Measurements from ENCODE around the gene LDLRAP1.

LDLRAP1 gene

DNA sequence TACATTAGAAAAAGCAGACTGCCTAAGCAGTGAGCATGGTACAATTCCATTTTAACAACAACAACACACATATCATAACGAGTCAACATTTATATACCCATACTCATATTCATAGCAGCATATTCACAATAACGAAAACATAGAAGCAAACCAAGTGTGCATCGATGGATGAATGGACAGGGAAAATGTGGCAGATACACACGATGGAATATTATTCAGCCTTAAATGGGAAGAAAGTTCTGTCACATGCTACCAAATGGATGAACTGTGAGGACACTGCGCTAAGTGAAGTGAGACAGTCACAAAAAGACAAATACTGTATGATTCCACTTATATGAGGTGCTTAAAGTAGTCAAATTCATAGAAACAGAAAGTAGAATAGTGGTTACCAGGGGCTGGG is 63.7 kb downstream of the LDLRAP1 start:
- DNase-seq (ENCODE audit: low spot score) = no peak
- in situ Hi-C loops (cut with MboI; ENCODE audit: low sequenced_read_pairs, unreplicated experiment) = no loop called here
- TF ChIP-seq, protein P1, sequence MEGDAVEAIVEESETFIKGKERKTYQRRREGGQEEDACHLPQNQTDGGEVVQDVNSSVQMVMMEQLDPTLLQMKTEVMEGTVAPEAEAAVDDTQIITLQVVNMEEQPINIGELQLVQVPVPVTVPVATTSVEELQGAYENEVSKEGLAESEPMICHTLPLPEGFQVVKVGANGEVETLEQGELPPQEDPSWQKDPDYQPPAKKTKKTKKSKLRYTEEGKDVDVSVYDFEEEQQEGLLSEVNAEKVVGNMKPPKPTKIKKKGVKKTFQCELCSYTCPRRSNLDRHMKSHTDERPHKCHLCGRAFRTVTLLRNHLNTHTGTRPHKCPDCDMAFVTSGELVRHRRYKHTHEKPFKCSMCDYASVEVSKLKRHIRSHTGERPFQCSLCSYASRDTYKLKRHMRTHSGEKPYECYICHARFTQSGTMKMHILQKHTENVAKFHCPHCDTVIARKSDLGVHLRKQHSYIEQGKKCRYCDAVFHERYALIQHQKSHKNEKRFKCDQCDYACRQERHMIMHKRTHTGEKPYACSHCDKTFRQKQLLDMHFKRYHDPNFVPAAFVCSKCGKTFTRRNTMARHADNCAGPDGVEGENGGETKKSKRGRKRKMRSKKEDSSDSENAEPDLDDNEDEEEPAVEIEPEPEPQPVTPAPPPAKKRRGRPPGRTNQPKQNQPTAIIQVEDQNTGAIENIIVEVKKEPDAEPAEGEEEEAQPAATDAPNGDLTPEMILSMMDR (IDR thresholded peaks at IDR 0.05; ENCODE audit: borderline replicate concordance, control extremely low read depth, extremely low read depth, insufficient read depth, missing control alignments) = no peak

DNA sequence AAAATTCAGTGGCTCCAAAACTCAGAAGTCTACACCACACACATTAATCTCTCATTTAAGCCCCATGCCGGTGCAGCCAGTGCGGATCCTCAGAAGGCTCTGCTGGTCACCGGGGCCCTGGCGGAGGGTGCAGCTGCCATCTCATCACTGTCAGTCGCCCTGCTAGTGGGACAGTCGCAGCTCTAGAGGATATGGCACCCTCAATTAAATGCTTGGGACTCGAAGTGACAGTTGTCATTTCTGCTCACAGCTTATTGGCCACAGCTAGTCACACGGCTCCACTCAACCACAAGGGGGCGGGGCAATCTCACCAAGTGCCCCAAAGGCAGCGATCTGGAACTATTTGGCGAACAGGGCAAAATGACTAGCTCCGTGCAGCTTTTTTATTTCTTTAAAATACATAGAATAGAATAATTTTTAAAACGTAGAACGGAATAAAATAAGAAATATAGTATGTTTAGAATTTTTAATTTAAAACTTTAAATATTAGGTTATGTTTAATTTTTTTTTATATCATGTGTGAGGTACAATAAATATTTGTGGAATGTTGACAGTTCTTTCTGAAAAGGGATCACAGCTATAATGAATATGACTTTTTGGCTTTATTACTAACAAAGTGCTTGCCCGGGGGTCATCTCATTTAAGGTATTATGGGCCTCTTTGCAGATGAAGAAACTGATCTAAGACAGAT is 65.2 kb downstream of the LDLRAP1 start:
- TF ChIP-seq, protein P1 (IDR thresholded peaks at IDR 0.05; ENCODE audit: borderline replicate concordance, control extremely low read depth, extremely low read depth, insufficient read depth, missing control alignments) = peak; percentile 23
- peak; percentile 79 for DNase-seq (ENCODE audit: low spot score)
- in situ Hi-C loops (cut with MboI; ENCODE audit: low sequenced_read_pairs, unreplicated experiment) = no loop called here

DNA sequence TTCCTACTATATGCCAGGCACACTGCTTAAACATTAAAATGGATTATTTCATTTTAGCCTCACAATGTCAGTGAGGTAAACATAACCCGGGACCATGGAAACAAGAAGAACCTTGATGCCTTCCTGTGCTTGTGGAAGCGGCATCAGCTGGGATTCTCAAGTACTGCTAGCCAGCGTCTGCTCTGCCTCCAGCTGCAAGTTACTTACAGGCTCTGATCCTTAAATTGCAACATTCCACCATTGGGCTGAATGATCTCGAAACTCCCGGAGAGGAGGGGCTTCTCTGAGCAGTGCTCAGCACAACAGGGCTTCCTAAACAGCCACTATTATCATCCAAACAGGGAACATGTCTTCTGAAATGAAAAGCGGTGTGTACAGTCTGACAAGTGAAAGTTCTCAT is 66.5 kb downstream of the LDLRAP1 start:
- TF ChIP-seq, protein P1 (IDR thresholded peaks at IDR 0.05; ENCODE audit: borderline replicate concordance, control extremely low read depth, extremely low read depth, insufficient read depth, missing control alignments) = no peak
- in situ Hi-C loops (cut with MboI; ENCODE audit: low sequenced_read_pairs, unreplicated experiment) = no loop called here
- no peak for DNase-seq (ENCODE audit: low spot score)

DNA sequence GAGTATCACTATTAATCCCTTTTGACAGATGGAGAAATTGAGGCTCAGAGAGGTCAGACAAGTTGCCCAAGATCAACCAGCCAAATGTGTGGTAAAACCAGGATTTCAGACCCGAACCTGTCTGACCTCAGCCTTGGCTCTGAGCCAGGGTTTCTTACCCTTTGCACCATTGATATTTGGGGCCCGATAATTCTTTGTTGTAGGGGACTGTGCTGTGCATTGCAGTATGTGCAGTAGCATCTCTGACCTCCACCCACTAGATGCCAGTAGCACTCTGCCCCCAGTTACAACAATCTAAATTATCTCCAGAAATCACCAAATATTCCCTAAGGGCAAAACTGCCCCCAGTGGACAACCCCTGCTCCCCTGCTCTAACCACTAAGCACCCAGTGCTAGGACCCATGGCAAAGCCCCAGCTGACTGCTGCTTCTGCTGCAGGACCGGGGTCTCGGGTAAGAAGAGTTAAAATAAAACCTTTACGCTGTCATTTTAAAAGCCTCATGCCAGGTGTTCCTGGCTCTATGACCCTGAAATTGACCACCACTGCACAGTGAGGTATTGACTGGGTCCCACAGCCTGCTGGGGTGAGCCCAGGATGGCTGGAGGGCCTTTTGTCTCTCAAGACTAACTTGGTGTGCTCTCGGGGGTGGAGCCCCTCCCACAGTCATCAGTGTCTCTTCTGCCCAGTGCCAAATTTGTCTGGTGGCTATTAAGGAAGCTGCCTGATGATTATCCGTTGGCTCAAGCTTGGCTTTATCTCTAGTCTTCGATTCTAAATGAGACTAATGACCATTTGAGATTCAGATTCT is 67.6 kb downstream of the LDLRAP1 start:
- TF ChIP-seq, protein P1 (IDR thresholded peaks at IDR 0.05; ENCODE audit: borderline replicate concordance, control extremely low read depth, extremely low read depth, insufficient read depth, missing control alignments) = peak; percentile 12
- in situ Hi-C loops (cut with MboI; ENCODE audit: low sequenced_read_pairs, unreplicated experiment) = no loop called here
- no peak for DNase-seq (ENCODE audit: low spot score)

DNA sequence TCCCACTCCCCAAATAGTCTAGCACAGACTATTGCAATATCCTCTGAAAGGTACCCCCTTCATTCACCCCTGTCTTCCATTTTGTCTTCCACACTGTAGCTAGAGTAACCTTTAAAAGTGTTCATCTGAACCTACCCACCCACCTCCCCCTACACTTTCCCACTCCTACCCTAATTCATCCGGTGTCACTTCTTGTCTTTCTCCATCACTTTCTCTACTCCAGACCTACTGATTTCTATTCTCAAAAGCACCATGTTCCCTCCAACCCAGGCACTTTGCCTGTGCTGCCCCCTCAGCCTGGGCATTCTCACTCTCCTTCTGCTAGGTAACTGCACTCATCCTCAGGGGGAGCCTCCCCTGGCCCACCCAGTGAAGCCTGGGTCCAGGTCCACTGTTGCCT is 68.4 kb downstream of the LDLRAP1 start:
- TF ChIP-seq, protein P1 (IDR thresholded peaks at IDR 0.05; ENCODE audit: borderline replicate concordance, control extremely low read depth, extremely low read depth, insufficient read depth, missing control alignments) = no peak
- in situ Hi-C loops (cut with MboI; ENCODE audit: low sequenced_read_pairs, unreplicated experiment) = no loop called here
- no peak for DNase-seq (ENCODE audit: low spot score)

DNA sequence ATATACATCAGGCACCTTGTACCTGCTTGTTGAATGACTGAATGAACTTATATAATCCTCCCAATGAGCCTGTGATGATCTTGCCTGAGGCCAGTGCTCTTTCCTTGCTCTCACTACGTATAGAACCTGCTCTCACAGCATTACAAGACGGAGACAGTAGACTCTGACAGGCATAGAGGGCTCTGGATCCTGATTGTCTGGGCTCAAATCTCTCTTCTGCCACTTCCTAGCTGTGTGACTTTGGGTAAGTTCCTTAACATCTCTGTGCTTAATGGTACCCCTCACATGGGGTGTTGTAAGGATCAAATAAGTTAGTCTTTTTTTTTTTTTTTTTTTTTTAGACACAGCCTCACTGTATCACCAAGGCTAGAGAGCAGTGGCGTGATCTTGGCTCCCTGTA is 69.0 kb downstream of the LDLRAP1 start:
- TF ChIP-seq, protein P1 (IDR thresholded peaks at IDR 0.05; ENCODE audit: borderline replicate concordance, control extremely low read depth, extremely low read depth, insufficient read depth, missing control alignments) = no peak
- no peak for DNase-seq (ENCODE audit: low spot score)
- in situ Hi-C loops (cut with MboI; ENCODE audit: low sequenced_read_pairs, unreplicated experiment) = no loop called here
